Measurements from ENCODE around the gene CALHM3. TPM values are rescaled to one million over a fixed set of nuclear protein-coding genes. Genes with fewer than 3 reads are reported as not detected.
"Not testable (repeated sequence)": the region's sequence is repeated elsewhere in the genome, so short reads cannot be mapped to it uniquely, and the experiment has no call there.

CALHM3 gene, protein sequence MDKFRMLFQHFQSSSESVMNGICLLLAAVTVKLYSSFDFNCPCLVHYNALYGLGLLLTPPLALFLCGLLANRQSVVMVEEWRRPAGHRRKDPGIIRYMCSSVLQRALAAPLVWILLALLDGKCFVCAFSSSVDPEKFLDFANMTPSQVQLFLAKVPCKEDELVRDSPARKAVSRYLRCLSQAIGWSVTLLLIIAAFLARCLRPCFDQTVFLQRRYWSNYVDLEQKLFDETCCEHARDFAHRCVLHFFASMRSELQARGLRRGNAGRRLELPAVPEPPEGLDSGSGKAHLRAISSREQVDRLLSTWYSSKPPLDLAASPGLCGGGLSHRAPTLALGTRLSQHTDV
- total RNA-seq = not detected

DNA sequence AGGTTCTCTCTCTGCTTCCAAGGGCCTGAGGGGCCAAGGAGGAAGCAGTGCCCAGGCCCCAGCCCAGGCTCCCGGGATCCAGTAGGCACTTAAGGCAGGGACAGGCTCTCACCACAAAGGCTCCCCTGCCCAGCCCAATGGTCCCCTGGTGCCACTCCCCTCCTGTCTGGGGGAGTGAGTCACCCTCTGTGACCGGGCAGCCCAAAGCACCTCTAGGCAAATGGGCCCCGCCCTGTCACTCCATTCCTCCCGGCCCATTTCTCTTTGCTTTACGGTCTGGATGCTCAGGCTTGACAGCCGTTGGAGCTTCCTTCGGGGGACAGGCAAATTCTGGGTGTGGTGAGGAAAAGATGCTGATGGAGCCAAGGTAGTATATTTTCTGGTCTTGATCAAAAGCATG lies at the start of gene CALHM3:
Gene CALHM3, minus strand, starts transcription at position 106 of the 400 bp plus-strand sequence. CDS start 208 bp downstream, outside the sequence.
- H3K27me3 ChIP-seq = no peaks in the 10 kb centered on the region
- no peak within 1 kb of the TSS for H3K27ac ChIP-seq
- H3K36me3 ChIP-seq = no peaks in the 10 kb centered on the region
- intact Hi-C loops (cut with DNase I; ENCODE audit: low total_unique reads) = no loop called here
- TF ChIP-seq, protein P1, sequence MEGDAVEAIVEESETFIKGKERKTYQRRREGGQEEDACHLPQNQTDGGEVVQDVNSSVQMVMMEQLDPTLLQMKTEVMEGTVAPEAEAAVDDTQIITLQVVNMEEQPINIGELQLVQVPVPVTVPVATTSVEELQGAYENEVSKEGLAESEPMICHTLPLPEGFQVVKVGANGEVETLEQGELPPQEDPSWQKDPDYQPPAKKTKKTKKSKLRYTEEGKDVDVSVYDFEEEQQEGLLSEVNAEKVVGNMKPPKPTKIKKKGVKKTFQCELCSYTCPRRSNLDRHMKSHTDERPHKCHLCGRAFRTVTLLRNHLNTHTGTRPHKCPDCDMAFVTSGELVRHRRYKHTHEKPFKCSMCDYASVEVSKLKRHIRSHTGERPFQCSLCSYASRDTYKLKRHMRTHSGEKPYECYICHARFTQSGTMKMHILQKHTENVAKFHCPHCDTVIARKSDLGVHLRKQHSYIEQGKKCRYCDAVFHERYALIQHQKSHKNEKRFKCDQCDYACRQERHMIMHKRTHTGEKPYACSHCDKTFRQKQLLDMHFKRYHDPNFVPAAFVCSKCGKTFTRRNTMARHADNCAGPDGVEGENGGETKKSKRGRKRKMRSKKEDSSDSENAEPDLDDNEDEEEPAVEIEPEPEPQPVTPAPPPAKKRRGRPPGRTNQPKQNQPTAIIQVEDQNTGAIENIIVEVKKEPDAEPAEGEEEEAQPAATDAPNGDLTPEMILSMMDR (IDR thresholded peaks at IDR 0.05) = no peak
- no peak for TF ChIP-seq POLR2A (IDR thresholded peaks at IDR 0.05)
- H3K4me1 ChIP-seq = no peaks in the 10 kb centered on the region
- DNase-seq = no peak
- H3K9me3 ChIP-seq = no peaks in the 10 kb centered on the region
- no peak within 1 kb of the TSS for H3K4me3 ChIP-seq

DNA sequence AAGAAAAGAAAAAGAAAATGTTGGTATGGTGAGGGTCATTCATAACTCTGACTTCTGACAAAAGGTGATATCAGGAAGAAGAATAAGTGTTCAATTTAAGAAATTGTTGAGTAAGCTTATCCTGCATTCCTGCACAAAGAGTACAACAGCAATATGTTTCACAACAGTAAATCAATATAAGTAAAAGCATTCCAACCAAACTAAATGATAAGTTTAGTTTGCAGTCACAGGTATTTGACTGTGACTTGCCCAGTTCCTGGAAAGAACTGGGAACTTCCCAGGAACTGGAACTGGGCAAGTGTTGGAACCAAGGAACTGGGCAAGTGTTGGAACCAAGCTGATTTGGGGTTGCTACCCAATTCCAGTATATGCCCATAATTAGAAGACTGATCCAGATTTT lies 49.5 kb upstream of the CALHM3 start:
- no peak overlapping the region for H3K4me3 ChIP-seq
- DNase-seq = no peak
- H3K36me3 ChIP-seq = no peaks in the 10 kb centered on the region
- no peak overlapping the region for H3K27ac ChIP-seq
- H3K4me1 ChIP-seq = no peaks in the 10 kb centered on the region
- intact Hi-C loops (cut with DNase I; ENCODE audit: low total_unique reads) = no loop called here
- TF ChIP-seq POLR2A (IDR thresholded peaks at IDR 0.05) = no peak
- TF ChIP-seq, protein P1 (IDR thresholded peaks at IDR 0.05) = no peak
- H3K27me3 ChIP-seq = no peaks in the 10 kb centered on the region
- H3K9me3 ChIP-seq = no peaks in the 10 kb centered on the region

DNA sequence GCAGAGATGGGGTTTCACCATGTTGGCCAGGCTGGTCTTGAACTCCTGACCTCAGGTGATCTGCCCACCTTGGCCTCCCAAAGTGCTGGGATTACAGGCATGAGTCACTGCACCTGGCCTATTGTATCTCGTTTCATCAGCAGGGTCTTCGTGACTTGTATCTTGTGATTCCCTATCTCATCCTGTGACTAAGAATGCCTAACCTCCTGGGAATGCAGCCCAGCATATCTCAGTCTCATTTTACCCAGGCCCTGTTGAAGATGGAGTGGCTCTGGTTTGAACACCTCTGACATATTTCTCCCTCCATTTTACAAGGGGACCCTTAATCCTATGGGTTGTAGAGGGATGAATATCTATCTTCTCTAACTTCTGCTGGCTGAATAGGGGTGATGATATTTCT lies 48.4 kb upstream of the CALHM3 start:
- H3K9me3 ChIP-seq; DNase-seq; H3K27me3 ChIP-seq; H3K4me1 ChIP-seq; H3K4me3 ChIP-seq; intact Hi-C loops (cut with DNase I; ENCODE audit: low total_unique reads); H3K36me3 ChIP-seq: not testable (repeated sequence)
- H3K27ac ChIP-seq = peak overlapping the region in 1 of 2 donors; percentile 7

DNA sequence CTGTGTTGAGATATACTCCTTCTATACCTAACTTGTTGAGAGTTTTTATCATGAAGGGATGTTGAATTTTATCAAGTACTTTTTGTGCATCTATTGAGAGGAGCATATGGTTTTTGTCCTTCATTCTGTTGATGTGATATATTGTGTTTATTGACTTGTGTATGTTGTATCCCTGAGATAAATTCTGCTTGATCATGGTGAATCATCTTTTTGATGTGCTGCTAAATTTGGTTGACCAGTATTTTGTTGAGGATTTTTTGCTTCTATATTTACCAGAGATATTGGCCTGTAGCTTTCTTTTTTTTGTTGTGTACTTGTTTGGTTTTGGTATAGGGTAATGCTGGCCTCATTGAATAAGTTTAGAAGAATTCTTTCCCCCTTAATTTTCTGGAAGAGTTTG lies 46.9 kb upstream of the CALHM3 start:
- no peak for DNase-seq
- no peaks in the 10 kb centered on the region for H3K36me3 ChIP-seq
- TF ChIP-seq, protein P1 (IDR thresholded peaks at IDR 0.05) = no peak
- no peak for TF ChIP-seq POLR2A (IDR thresholded peaks at IDR 0.05)
- H3K9me3 ChIP-seq = no peaks in the 10 kb centered on the region
- no peaks in the 10 kb centered on the region for H3K27me3 ChIP-seq
- no peaks in the 10 kb centered on the region for H3K4me1 ChIP-seq
- no peak overlapping the region for H3K27ac ChIP-seq
- intact Hi-C loops (cut with DNase I; ENCODE audit: low total_unique reads) = no loop called here
- H3K4me3 ChIP-seq = no peak overlapping the region

DNA sequence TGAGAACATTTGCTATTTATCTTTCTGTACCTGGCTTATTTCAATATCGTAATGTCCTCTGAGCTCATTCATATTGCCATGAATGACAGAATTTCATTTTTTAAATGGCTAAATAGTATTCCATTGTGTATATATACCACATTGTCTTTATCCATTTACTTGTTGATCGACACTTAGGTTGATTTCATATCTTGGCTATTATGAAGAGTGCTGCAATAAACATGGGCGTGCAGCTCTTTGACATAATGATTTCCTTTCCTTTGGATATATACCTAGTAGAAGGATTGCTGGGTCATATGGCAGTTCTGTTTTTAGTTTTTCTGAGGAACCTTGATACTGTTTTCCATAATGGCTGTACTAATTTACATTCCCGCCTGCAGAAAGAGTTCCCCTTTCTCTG lies 44.6 kb upstream of the CALHM3 start:
- no peak overlapping the region for H3K4me3 ChIP-seq
- no peaks in the 10 kb centered on the region for H3K27me3 ChIP-seq
- H3K36me3 ChIP-seq = no peaks in the 10 kb centered on the region
- DNase-seq = no peak
- H3K4me1 ChIP-seq = no peaks in the 10 kb centered on the region
- TF ChIP-seq, protein P1 (IDR thresholded peaks at IDR 0.05) = no peak
- TF ChIP-seq POLR2A (IDR thresholded peaks at IDR 0.05) = no peak
- no peaks in the 10 kb centered on the region for H3K9me3 ChIP-seq
- intact Hi-C loops (cut with DNase I; ENCODE audit: low total_unique reads) = no loop called here
- H3K27ac ChIP-seq = no peak overlapping the region

DNA sequence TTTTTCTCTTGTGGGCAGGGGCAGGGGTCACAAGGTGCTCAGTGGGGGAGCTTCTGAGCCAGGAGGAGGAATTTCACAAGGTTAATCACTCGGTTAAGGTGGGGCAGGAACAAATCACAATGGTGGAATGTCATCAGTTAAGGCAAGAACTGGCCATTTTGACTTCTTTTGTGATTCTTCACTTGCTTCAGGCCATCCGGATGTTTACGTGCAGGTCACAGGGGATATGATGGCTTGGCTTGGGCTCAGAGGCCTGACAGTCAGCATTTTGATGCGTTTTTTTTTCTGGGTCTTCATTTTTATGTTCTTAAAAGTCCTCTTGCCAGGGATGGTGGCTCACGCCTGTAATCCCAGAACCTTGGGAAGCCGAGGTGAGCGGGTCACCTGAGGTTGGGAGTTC lies 43.0 kb upstream of the CALHM3 start:
- H3K27me3 ChIP-seq; H3K27ac ChIP-seq; DNase-seq; intact Hi-C loops (cut with DNase I; ENCODE audit: low total_unique reads); H3K4me3 ChIP-seq; H3K9me3 ChIP-seq; H3K36me3 ChIP-seq; H3K4me1 ChIP-seq: not testable (repeated sequence)
